Dedifferentiated amniotic fluid mesenchymal stem cell (primary cell): ENCODE data around the gene CXCL5.
"Not testable (repeated sequence)": the region's sequence is repeated elsewhere in the genome, so short reads cannot be mapped to it uniquely, and the experiment has no call there.

ENCODE experiments used
- DNase-seq: peaks from one replicate; pipeline ENCODE4 v3.0.0-alpha.2; 2016; ENCODE audit errors: extremely low spot score

Gene CXCL5

GRCh38 chr4:73970945-73971344, 27.5 kb downstream of the CXCL5 start:
- DNase-seq = no peak

DNA sequence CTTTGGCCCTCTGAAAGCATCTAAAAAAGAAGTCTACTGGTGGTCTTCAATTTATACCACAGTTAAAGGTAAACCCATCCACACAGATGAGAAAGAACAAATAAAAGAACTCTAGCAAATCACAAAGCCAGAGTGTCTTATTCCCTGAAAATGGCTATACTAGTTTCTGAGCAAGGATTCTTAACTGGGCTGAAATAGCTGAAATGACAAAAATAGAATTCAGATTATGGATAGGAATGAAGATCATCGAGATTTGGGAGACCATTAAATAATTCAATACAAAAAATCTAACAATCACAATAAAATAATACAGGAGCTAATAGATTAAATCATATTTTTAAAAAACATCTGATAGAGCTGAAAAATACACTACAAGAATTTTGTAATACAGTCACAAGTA, 28.5 kb downstream of the CXCL5 start:
- DNase-seq = no peak

DNA sequence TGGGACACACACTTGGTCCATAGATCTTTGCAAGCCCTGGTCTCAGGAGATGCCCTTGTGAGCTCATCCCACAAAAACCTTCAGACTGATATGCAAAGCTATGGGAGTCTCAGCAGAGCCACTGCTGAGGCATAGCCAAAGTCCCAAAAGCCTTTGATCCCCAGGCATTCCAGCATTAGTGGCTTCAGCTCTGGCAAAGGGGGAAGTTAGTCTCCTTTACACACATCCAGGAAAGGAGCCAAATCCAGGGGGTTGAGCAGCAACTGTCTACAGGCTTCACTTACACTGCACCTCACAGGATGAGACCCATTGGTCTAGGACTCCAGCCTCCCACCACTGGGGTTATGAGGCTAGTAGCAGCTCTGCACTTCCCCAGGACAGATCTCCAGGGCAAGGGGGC, 30.6 kb downstream of the CXCL5 start:
- no peak for DNase-seq

DNA sequence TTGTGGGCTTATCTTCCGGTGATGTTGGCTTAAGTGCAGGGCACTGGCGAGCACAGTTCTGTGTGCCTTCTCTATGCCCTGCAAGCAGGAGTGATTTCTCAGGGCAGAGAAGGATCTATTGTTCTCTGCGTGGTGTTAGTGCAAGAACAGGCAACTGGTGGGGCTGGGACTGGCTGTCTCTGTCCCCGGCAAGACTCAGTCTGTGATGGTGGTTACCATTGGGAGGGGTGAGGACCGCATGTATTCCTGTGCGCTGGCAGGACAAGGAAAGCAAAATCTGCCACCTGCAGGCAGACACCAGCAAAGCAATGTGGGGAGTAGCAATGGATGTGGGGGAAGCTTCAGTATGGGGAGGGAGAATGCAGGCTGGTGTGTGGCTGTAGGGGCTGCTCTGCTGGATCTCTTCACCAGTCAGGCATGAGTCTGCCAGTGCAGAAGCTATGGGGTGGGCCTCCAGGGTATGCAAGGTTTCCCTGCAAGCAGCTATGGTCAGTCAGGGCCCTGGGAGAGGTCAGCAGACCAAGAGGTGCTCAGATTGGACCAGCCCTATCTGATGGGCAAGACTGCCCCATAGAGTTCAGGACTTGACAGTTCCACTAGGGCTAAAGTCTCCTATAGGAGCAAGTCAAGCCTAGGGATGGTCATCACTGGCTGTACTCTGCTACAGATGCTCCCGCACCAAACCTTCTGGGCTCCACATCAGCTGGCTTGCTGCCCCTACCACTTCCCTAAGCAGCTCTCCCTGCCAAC, 33.4 kb downstream of the CXCL5 start:
- DNase-seq = no peak

- no peak for DNase-seq
Measured at GRCh38 chr4:73962724-73963123, 35.8 kb downstream of the CXCL5 start.

DNA sequence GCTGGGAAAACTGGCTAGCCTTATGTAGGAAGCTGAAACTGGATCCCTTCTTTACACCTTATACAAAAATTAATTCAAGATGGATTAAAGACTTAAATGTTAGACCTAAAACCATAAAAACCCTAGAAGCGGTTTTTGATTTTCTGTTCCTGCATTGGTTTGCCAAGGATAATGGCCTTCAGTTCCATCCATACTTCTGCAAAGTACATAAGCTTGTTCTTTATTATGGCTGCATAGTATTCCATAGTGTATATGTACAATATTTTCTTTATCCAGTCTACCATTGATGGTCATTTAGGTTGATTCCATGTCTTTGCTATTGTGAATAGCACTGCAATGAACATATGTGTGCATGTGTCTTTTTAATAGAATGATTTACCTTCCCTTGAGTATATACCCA, 39.4 kb downstream of the CXCL5 start:
- DNase-seq = not testable (repeated sequence)

- no peak for DNase-seq
Measured at GRCh38 chr4:73952352-73952751, 46.1 kb downstream of the CXCL5 start.

DNA sequence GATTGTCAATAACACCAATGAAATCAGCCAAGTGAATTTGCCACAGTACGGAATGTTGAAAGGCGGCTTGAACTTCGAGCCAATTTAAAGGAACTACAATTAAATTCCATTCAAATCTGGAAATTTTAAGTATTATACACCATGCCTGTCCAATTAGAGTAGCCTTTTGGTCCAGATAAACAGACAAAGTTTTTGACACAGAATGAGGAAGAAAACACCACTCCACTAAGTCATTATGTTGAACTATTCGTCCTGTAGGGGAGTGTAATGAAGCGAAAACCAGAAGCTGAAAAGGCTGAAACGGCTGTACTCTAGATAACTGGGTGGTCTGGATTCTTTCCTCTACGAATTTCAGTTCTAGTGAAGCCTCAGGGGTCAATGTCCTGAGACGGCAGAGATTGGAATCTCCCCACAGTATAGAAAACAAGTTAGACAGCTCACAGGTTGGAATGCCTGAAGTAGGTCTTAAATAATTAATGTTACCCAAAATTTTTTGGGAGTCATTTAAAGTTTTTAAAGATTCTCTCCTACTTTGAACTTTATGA, 48.0 kb downstream of the CXCL5 start:
- not testable (repeated sequence) for DNase-seq

GRCh38 chr4:73948990-73949706, 49.3 kb downstream of the CXCL5 start:
- no peak for DNase-seq

GRCh38 chr4:73948291-73948690, 50.2 kb downstream of the CXCL5 start:
- DNase-seq = no peak

- no peak for DNase-seq
Measured at GRCh38 chr4:73947239-73947985, 51.1 kb downstream of the CXCL5 start.

- no peak for DNase-seq
Measured at GRCh38 chr4:73945674-73946449, 52.6 kb downstream of the CXCL5 start.
